Osteocyte (in vitro differentiated cells): ENCODE results near the gene GRM7. TPM values are rescaled to one million over a fixed set of nuclear protein-coding genes. Genes with fewer than 3 reads are reported as not detected.

Experiments used
- DNase-seq: peaks from one replicate; pipeline ENCODE4 v3.0.0; 2021; ENCODE audit warnings: mixed read lengths; ENCODE audit not compliant: unreplicated experiment; ENCODE audit errors: extremely low spot score
- H3K27ac Mint-ChIP-seq: one replicate; pipeline ENCODE4 v1.8.0; 2021; ENCODE audit warnings: mild to moderate bottlenecking, mixed read lengths; ENCODE audit not compliant: unreplicated experiment
- H3K27me3 Mint-ChIP-seq: one replicate; pipeline ENCODE4 v1.8.0; 2021; ENCODE audit warnings: mixed read lengths; ENCODE audit not compliant: unreplicated experiment
- H3K36me3 Mint-ChIP-seq: one replicate; pipeline ENCODE4 v1.8.0; 2021; ENCODE audit warnings: mixed read lengths; ENCODE audit not compliant: unreplicated experiment
- H3K4me1 Mint-ChIP-seq: one replicate; pipeline ENCODE4 v1.8.0; 2021; ENCODE audit warnings: mixed read lengths; ENCODE audit not compliant: unreplicated experiment
- H3K4me3 Mint-ChIP-seq: one replicate; pipeline ENCODE4 v1.8.0; 2021; ENCODE audit warnings: mild to moderate bottlenecking, moderate library complexity, mixed read lengths; ENCODE audit not compliant: unreplicated experiment
- H3K9me3 Mint-ChIP-seq: one replicate; pipeline ENCODE4 v1.8.0; 2021; ENCODE audit warnings: mixed read lengths; ENCODE audit not compliant: unreplicated experiment
- total RNA-seq: library from RNA; stranded (reverse); gene quantifications from 2 replicates; pipeline ENCODE4 v1.2.1, GENCODE V29; 2021
- TF ChIP-seq, protein P1 (sequence below): fragments of 200-600 bp; sonication (generic); IDR thresholded peaks from 2 replicates; pipeline ENCODE4 v1.5.0; 2021; ENCODE audit warnings: antibody characterized with exemption, mild to moderate bottlenecking, moderate library complexity

Gene GRM7
- total RNA-seq, 1 donor from 2014 or later: not detected

DNA sequence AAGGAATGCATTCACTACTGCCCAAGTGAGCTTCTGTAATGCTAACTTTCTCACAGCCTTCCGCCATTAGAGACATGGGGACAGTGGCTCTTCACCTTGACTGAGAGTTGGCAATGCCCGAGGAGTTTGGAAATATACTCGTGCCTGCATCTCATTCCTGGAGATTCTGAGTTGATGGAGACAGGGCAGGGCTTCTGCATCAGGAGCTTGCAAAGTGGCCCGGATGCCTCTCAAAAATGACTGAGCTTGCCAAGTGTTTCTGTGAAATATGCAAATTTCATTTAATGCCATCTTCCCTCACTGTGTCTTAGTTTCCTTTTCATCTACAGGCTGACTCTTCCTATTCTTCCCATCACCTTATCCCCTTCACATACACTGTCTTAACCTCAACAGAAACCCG, 346.2 kb downstream of the GRM7 start:
- peaks cover 35% of the 10 kb centered on the region for H3K9me3 Mint-ChIP-seq

GRCh38 chr3:7207928-7208327, 347.0 kb downstream of the GRM7 start:
- no peak overlapping the region for H3K4me3 Mint-ChIP-seq
- TF ChIP-seq, protein P1, sequence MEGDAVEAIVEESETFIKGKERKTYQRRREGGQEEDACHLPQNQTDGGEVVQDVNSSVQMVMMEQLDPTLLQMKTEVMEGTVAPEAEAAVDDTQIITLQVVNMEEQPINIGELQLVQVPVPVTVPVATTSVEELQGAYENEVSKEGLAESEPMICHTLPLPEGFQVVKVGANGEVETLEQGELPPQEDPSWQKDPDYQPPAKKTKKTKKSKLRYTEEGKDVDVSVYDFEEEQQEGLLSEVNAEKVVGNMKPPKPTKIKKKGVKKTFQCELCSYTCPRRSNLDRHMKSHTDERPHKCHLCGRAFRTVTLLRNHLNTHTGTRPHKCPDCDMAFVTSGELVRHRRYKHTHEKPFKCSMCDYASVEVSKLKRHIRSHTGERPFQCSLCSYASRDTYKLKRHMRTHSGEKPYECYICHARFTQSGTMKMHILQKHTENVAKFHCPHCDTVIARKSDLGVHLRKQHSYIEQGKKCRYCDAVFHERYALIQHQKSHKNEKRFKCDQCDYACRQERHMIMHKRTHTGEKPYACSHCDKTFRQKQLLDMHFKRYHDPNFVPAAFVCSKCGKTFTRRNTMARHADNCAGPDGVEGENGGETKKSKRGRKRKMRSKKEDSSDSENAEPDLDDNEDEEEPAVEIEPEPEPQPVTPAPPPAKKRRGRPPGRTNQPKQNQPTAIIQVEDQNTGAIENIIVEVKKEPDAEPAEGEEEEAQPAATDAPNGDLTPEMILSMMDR: no peak
- DNase-seq: no peak
- no peaks in the 10 kb centered on the region for H3K27me3 Mint-ChIP-seq
- no peak overlapping the region for H3K27ac Mint-ChIP-seq
- H3K36me3 Mint-ChIP-seq: no peaks in the 10 kb centered on the region
- peaks cover 33% of the 10 kb centered on the region for H3K9me3 Mint-ChIP-seq
- no peaks in the 10 kb centered on the region for H3K4me1 Mint-ChIP-seq

More for the DNA sequence above, 346.2 kb downstream of the GRM7 start:
- no peak for DNase-seq
- Mint-ChIP-seq H3K36me3 (no peaks in the 10 kb centered on the region), H3K4me1 (no peaks in the 10 kb centered on the region), H3K27me3 (no peaks in the 10 kb centered on the region), H3K4me3 (no peak overlapping the region), H3K27ac (no peak overlapping the region)
- TF ChIP-seq, protein P1: no peak

DNA sequence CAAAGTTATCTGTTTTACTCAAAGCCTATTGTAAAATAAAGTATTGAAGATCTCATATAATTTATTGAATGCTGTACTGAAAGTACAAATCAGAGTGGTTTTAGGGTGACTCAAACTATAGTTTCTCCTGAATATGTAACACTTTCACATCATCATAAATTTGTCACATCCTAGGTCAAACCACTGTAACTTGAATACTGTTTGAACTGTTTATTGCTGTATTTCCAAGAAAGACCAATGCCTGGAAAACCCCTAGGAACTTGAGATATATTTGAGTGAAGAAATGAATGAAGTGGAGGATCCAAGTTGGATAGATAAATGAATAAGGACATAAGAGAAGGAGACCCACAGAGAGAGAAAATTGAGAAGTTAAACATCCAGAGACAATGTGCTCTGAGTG, 348.2 kb downstream of the GRM7 start:
- Mint-ChIP-seq H3K9me3 (peaks cover 27% of the 10 kb centered on the region), H3K27ac (no peak overlapping the region), H3K4me3 (no peak overlapping the region), H3K4me1 (no peaks in the 10 kb centered on the region), H3K27me3 (no peaks in the 10 kb centered on the region), H3K36me3 (no peaks in the 10 kb centered on the region)
- TF ChIP-seq, protein P1: no peak
- DNase-seq: no peak

DNA sequence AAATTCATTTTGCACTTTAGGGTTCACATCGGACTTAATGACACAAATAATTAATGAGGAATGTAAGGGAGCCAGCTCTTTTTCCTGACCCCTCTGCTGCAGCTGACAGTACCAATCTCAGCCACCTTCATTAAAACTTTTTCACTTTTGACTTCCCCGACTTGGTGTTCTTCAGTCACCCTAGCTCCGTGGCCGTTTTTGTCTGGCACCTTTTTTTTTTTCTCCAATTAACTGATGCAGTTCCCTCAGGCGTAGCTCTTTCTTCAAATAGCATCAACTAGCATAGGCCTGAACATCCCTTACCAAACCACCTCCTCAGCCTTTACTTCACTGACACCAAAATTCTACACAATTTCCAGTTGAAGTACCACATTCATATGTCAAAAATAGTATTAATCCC, 350.8 kb downstream of the GRM7 start:
- H3K36me3 Mint-ChIP-seq: no peaks in the 10 kb centered on the region
- H3K27ac Mint-ChIP-seq: no peak overlapping the region
- H3K9me3 Mint-ChIP-seq: peaks cover 18% of the 10 kb centered on the region
- no peaks in the 10 kb centered on the region for H3K27me3 Mint-ChIP-seq
- TF ChIP-seq, protein P1: no peak
- DNase-seq: no peak
- H3K4me1 Mint-ChIP-seq: no peaks in the 10 kb centered on the region
- no peak overlapping the region for H3K4me3 Mint-ChIP-seq

GRCh38 chr3:7215706-7216105, 354.8 kb downstream of the GRM7 start:
- H3K4me1 Mint-ChIP-seq: no peaks in the 10 kb centered on the region
- no peak overlapping the region for H3K4me3 Mint-ChIP-seq
- DNase-seq: no peak
- H3K27me3 Mint-ChIP-seq: no peaks in the 10 kb centered on the region
- H3K9me3 Mint-ChIP-seq: peaks cover 12% of the 10 kb centered on the region
- H3K27ac Mint-ChIP-seq: no peak overlapping the region
- TF ChIP-seq, protein P1: no peak
- no peaks in the 10 kb centered on the region for H3K36me3 Mint-ChIP-seq
